Left lung (tissue), 10 donors: ENCODE results near the gene IMPACT. TPM values are rescaled to one million over a fixed set of nuclear protein-coding genes. Genes with fewer than 3 reads are reported as not detected.

ENCODE experiments used
- ATAC-seq: fragments of 200-7000 bp; cut with Tn5 transposase; one replicate; pipeline ENCODE4 v1.9.1; 2020; ENCODE audit warnings: moderate library complexity
- DNase-seq, 4 donors: peaks; one replicate each; pipeline ENCODE4 v3.0.0-alpha.2; 2013 to 2020
- H3K27ac ChIP-seq, 2 donors: fragments of 200-600 bp; sonication (generic) in 1 of 2; one replicate each; pipeline versions ENCODE4 v1.5.0 to v1.8.0; 2020 to 2021
- H3K27me3 ChIP-seq, 2 donors: fragments of 200-600 bp; sonication (generic) in 1 of 2; one replicate each; pipeline versions ENCODE4 v1.5.0 to v1.8.0; 2020 to 2021
- H3K36me3 ChIP-seq, 2 donors: fragments of 200-600 bp; sonication (generic) in 1 of 2; one replicate each; pipeline versions ENCODE4 v1.5.0 to v1.8.0; 2020 to 2021
- H3K4me1 ChIP-seq, 2 donors: fragments of 200-600 bp; one replicate each; pipeline ENCODE4 v1.8.0; 2021
- H3K4me3 ChIP-seq, 2 donors: fragments of 200-600 bp; sonication (generic) in 1 of 2; one replicate each; pipeline versions ENCODE4 v1.5.0 to v1.8.0; 2020 to 2021; ENCODE audit warnings: mild to moderate bottlenecking in 1 of 2
- H3K9me3 ChIP-seq, 2 donors: fragments of 200-600 bp; sonication (generic) in 1 of 2; one replicate each; pipeline versions ENCODE4 v1.5.0 to v1.8.0; 2020 to 2021
- CTCF ChIP-seq, 2 donors: fragments of 200-600 bp; sonication (generic) in 1 of 2; IDR thresholded peaks; one replicate each; pipeline versions ENCODE4 v1.5.0 to v1.8.0; 2021; ENCODE audit warnings: antibody characterized with exemption in 2 of 2
- intact Hi-C, 2 donors: fragments of 100-400 bp; cut with DNase I; formaldehyde crosslinking; loops; one replicate each; pipeline versions ENCODE4 v1.11.2 to v1.14.2; 2022
- polyA plus RNA-seq, 6 donors: library from polyadenylated mRNA; unstranded; fragments of 120-200 nt; gene quantifications; one replicate each; pipeline ENCODE4 v1.2.1, GENCODE V29; 2013; ENCODE audit not compliant: insufficient read length in 6 of 6
- total RNA-seq, 2 donors: library from RNA; stranded (reverse); fragmentation: NEBNext Ultra II Directional; extraction: Animal tissue kit (Norgen Biotek cat#: 25700); gene quantifications; one replicate each; pipeline ENCODE4 v1.2.1, GENCODE V29; 2021
- donor health status: DM: no; HTN: yes; CAD: no.
- donor health status: DM: no; HTN: no; CAD: no.

The IMPACT gene
- total and polyA plus RNA-seq, 8 donors: 32.5 to 58.8 (median 51.8) TPM

- no peaks in the 10 kb centered on the region for H3K36me3 ChIP-seq
- H3K9me3 ChIP-seq: no peaks in the 10 kb centered on the region
- DNase-seq (no peak), ATAC-seq (no peak)
- H3K4me3 ChIP-seq: no peak overlapping the region
- no peaks in the 10 kb centered on the region for H3K4me1 ChIP-seq
- H3K27ac ChIP-seq: no peak overlapping the region
- no peaks in the 10 kb centered on the region for H3K27me3 ChIP-seq
- no peak for TF ChIP-seq CTCF (IDR thresholded peaks at IDR 0.05)
- intact Hi-C loops: loop anchor here in 1 of 2 donors (10.0 kb wide), 1 partner anchor 128 kb away; no protein-coding TSS in a partner anchor
Observed at GRCh38 chr18:24482821-24483220, 56.4 kb downstream of the IMPACT start.

GRCh38 chr18:24485681-24486080 lies 59.2 kb downstream of the IMPACT start:
- ATAC-seq (no peak), DNase-seq (no peak)
- H3K4me3 ChIP-seq: no peak overlapping the region
- intact Hi-C loops: loop anchor here in 1 of 2 donors (10.0 kb wide), 1 partner anchor 131 kb away; no protein-coding TSS in a partner anchor
- no peaks in the 10 kb centered on the region for H3K9me3 ChIP-seq
- no peak for TF ChIP-seq CTCF (IDR thresholded peaks at IDR 0.05)
- H3K27ac ChIP-seq: no peak overlapping the region
- no peaks in the 10 kb centered on the region for H3K4me1 ChIP-seq
- no peaks in the 10 kb centered on the region for H3K36me3 ChIP-seq
- H3K27me3 ChIP-seq: no peaks in the 10 kb centered on the region

- intact Hi-C loops: loop anchor here in 1 of 2 donors (10.0 kb wide), 1 partner anchor 132 kb away; no protein-coding TSS in a partner anchor
- H3K27ac ChIP-seq: no peak overlapping the region
- no peak for ATAC-seq
- H3K27me3 ChIP-seq: no peaks in the 10 kb centered on the region
- no peaks in the 10 kb centered on the region for H3K9me3 ChIP-seq
- H3K4me1 ChIP-seq: no peaks in the 10 kb centered on the region
- DNase-seq: no peak
- no peaks in the 10 kb centered on the region for H3K36me3 ChIP-seq
- TF ChIP-seq CTCF (IDR thresholded peaks at IDR 0.05): no peak
- H3K4me3 ChIP-seq: no peak overlapping the region
Observed at GRCh38 chr18:24486684-24487083, 60.2 kb downstream of the IMPACT start.

GRCh38 chr18:24488824-24489493 lies 62.5 kb downstream of the IMPACT start:
- Histone ChIP-seq H3K4me1 (no peaks in the 10 kb centered on the region), H3K4me3 (no peak overlapping the region), H3K36me3 (no peaks in the 10 kb centered on the region), H3K27ac (no peak overlapping the region), H3K9me3 (no peaks in the 10 kb centered on the region), H3K27me3 (no peaks in the 10 kb centered on the region)
- peak; percentile 83 to 86 for TF ChIP-seq CTCF (IDR thresholded peaks at IDR 0.05)
- ATAC-seq: peak; percentile 82
- peak in 2 of 4 donors; percentile 45 to 48 for DNase-seq
- intact Hi-C loops: loop anchor here in 1 of 2 donors (10.0 kb wide), 1 partner anchor 134 kb away; no protein-coding TSS in a partner anchor

- H3K4me1 ChIP-seq: no peaks in the 10 kb centered on the region
- no peaks in the 10 kb centered on the region for H3K27me3 ChIP-seq
- no peak overlapping the region for H3K27ac ChIP-seq
- no peaks in the 10 kb centered on the region for H3K36me3 ChIP-seq
- no peak for ATAC-seq
- H3K9me3 ChIP-seq: no peaks in the 10 kb centered on the region
- DNase-seq: no peak
- H3K4me3 ChIP-seq: no peak overlapping the region
- intact Hi-C loops: no loop called here
- no peak for TF ChIP-seq CTCF (IDR thresholded peaks at IDR 0.05)
Observed at GRCh38 chr18:24490539-24490938, 64.1 kb downstream of the IMPACT start.
